Hepatocyte (in vitro differentiated cells): ENCODE measurements around the gene PACS1. TPM values are rescaled to one million over a fixed set of nuclear protein-coding genes. Genes with fewer than 3 reads are reported as not detected.

ENCODE experiments used
- DNase-seq: peaks from one replicate; pipeline ENCODE4 v3.0.0-alpha.2; 2016; ENCODE audit warnings: low spot score
- H2AFZ ChIP-seq: fragments of 200-600 bp; sonication (generic); 2 replicates; pipeline ENCODE4 v1.6.0; 2016; ENCODE audit warnings: antibody characterized with exemption, mild to moderate bottlenecking
- H3K27ac ChIP-seq: fragments of 200-600 bp; sonication (generic); 2 replicates; pipeline ENCODE4 v1.5.1; 2016; ENCODE audit warnings: mild to moderate bottlenecking
- H3K27me3 ChIP-seq: fragments of 200-600 bp; sonication (generic); 2 replicates; pipeline ENCODE4 v1.6.1; 2016
- H3K36me3 ChIP-seq: fragments of 200-600 bp; sonication (generic); replicated peaks from 2 replicates; pipeline ENCODE4 v1.5.1; 2016; ENCODE audit warnings: low read depth; ENCODE audit not compliant: insufficient read depth
- H3K4me1 ChIP-seq: fragments of 200-600 bp; sonication (generic); 2 replicates; pipeline ENCODE4 v1.5.1; 2016; ENCODE audit warnings: mild to moderate bottlenecking, moderate library complexity; ENCODE audit not compliant: insufficient read depth
- H3K4me2 ChIP-seq: fragments of 200-600 bp; sonication (generic); 2 replicates; pipeline ENCODE4 v1.6.0; 2016
- H3K4me3 ChIP-seq: fragments of 200-600 bp; sonication (generic); 2 replicates; pipeline ENCODE4 v1.5.1; 2016; ENCODE audit warnings: mild to moderate bottlenecking
- H3K79me2 ChIP-seq: fragments of 200-600 bp; sonication (generic); 2 replicates; pipeline ENCODE4 v1.6.0; 2017; ENCODE audit warnings: mild to moderate bottlenecking
- H3K9me2 ChIP-seq: fragments of 200-600 bp; sonication (generic); replicated peaks from 2 replicates; pipeline ENCODE4 v1.6.0; 2017; ENCODE audit warnings: mild to moderate bottlenecking; ENCODE audit not compliant: insufficient read depth
- H3K9me3 ChIP-seq: fragments of 200-600 bp; sonication (generic); 2 replicates; pipeline ENCODE4 v1.5.1; 2016; ENCODE audit warnings: low read depth, mild to moderate bottlenecking
- H4K20me1 ChIP-seq: fragments of 200-600 bp; sonication (generic); 2 replicates; pipeline ENCODE4 v1.6.0; 2016; ENCODE audit warnings: mild to moderate bottlenecking; ENCODE audit not compliant: insufficient read depth, poor library complexity, severe bottlenecking
- CTCF ChIP-seq: fragments of 200-600 bp; sonication (generic); IDR thresholded peaks from 2 replicates; pipeline ENCODE4 v1.5.1; 2016; ENCODE audit warnings: antibody characterized with exemption, mild to moderate bottlenecking; ENCODE audit not compliant: poor library complexity
- EZH2 ChIP-seq: fragments of 200-600 bp; sonication (generic); IDR thresholded peaks from 2 replicates; pipeline ENCODE4 v1.6.1; 2016; ENCODE audit warnings: antibody characterized with exemption, mild to moderate bottlenecking, borderline replicate concordance
- EZH2phosphoT487 ChIP-seq: fragments of 200-600 bp; sonication (generic); IDR thresholded peaks from one replicate; pipeline ENCODE4 v1.6.1; 2018; ENCODE audit warnings: antibody characterized with exemption, mild to moderate bottlenecking, low read depth, moderate library complexity; ENCODE audit not compliant: unreplicated experiment, severe bottlenecking
- WGBS: methylation state at CpG from one replicate; pipeline ENCODE4 v1.1.6; 2016; ENCODE audit warnings: low lambda C conversion rate; ENCODE audit errors: missing lambda C conversion rate; 5-methylcytosine and 5-hydroxymethylcytosine counted together
- polyA plus RNA-seq: library from polyadenylated mRNA; unstranded; fragments of >200 nt; fragmentation: Nextera tagmentation; extraction: Ambion mirVana; gene quantifications from 2 replicates; pipeline ENCODE4 v1.2.1, GENCODE V29; 2016
- total RNA-seq: library from RNA; depleted of rRNA; stranded (reverse); fragments of >200 nt; gene quantifications from 2 replicates; pipeline ENCODE4 v1.2.3, GENCODE V29; 2014

PACS1 gene
- total and polyA plus RNA-seq, 2 experiments from 2014 or later: 28.2 to 71.5 TPM

GRCh38 chr11:66204412-66204811 is 134.3 kb downstream of the PACS1 start:
- DNase-seq: no peak
- H3K36me3 ChIP-seq: no peaks in the 10 kb centered on the region
- no peaks in the 10 kb centered on the region for H3K79me2 ChIP-seq
- H3K27me3 ChIP-seq: no peaks in the 10 kb centered on the region
- no peaks in the 10 kb centered on the region for H3K4me1 ChIP-seq
- no peaks in the 10 kb centered on the region for H4K20me1 ChIP-seq
- 98% methylated on average over 3 of the region's 3 CpGs for WGBS
- H3K9me3 ChIP-seq: peaks cover 17% of the 10 kb centered on the region
- TF ChIP-seq CTCF (no peak), EZH2phosphoT487 (no peak), EZH2 (no peak)
- H3K9me2 ChIP-seq: no peaks in the 10 kb centered on the region
- H3K4me3 ChIP-seq: no peak overlapping the region
- no peak overlapping the region for H2AFZ ChIP-seq
- H3K4me2 ChIP-seq: no peak overlapping the region
- no peak overlapping the region for H3K27ac ChIP-seq

- Histone ChIP-seq H3K4me1 (no peaks in the 10 kb centered on the region), H3K4me3 (no peak overlapping the region), H3K9me2 (no peaks in the 10 kb centered on the region), H3K79me2 (no peaks in the 10 kb centered on the region), H3K27me3 (no peaks in the 10 kb centered on the region), H3K9me3 (no peaks in the 10 kb centered on the region), H3K4me2 (no peak overlapping the region), H4K20me1 (no peaks in the 10 kb centered on the region), H3K27ac (no peak overlapping the region), H3K36me3 (no peaks in the 10 kb centered on the region), H2AFZ (no peak overlapping the region)
- TF ChIP-seq EZH2 (no peak), EZH2phosphoT487 (no peak), CTCF (no peak)
- no peak for DNase-seq
- 94% methylated on average over 7 of the region's 7 CpGs for WGBS
These were observed 137.7 kb downstream of the PACS1 start for GRCh38 chr11:66207816-66208215.

GRCh38 chr11:66211100-66211499 is 141.0 kb downstream of the PACS1 start:
- Histone ChIP-seq H3K9me3 (no peaks in the 10 kb centered on the region), H3K36me3 (no peaks in the 10 kb centered on the region), H4K20me1 (no peaks in the 10 kb centered on the region), H3K4me2 (no peak overlapping the region), H3K27me3 (no peaks in the 10 kb centered on the region), H2AFZ (no peak overlapping the region), H3K79me2 (no peaks in the 10 kb centered on the region), H3K9me2 (no peaks in the 10 kb centered on the region), H3K27ac (no peak overlapping the region), H3K4me1 (no peaks in the 10 kb centered on the region), H3K4me3 (no peak overlapping the region)
- no peak for TF ChIP-seq EZH2phosphoT487
- TF ChIP-seq EZH2: no peak
- no peak for TF ChIP-seq CTCF
- DNase-seq: no peak
- 97% methylated on average over 8 of the region's 8 CpGs for WGBS

- Histone ChIP-seq H3K27me3 (no peaks in the 10 kb centered on the region), H2AFZ (no peak overlapping the region), H4K20me1 (no peaks in the 10 kb centered on the region), H3K9me2 (no peaks in the 10 kb centered on the region), H3K79me2 (no peaks in the 10 kb centered on the region), H3K27ac (no peak overlapping the region), H3K4me3 (no peak overlapping the region), H3K36me3 (no peaks in the 10 kb centered on the region), H3K4me1 (no peaks in the 10 kb centered on the region), H3K9me3 (no peaks in the 10 kb centered on the region), H3K4me2 (no peak overlapping the region)
- DNase-seq: no peak
- TF ChIP-seq EZH2: no peak
- no peak for TF ChIP-seq EZH2phosphoT487
- no peak for TF ChIP-seq CTCF
- 95% methylated on average over 6 of the region's 6 CpGs for WGBS
These were observed 146.8 kb downstream of the PACS1 start for GRCh38 chr11:66216911-66217310.
